SK-N-SH treated with all-trans-retinoic acid at 6 μM for 48 hours (cell line): ENCODE data around the gene USP46.

Source experiments
- OSR1 ChIP-seq: fragments of 250-450 bp; sonication (Bioruptor Pico); IDR thresholded peaks from 2 replicates; pipeline ENCODE4 v1.8.0; 2022; ENCODE audit warnings: moderate library complexity, mild to moderate bottlenecking, inconsistent platforms
- POU6F1 ChIP-seq: fragments of 250-450 bp; sonication (Bioruptor Pico); IDR thresholded peaks from 2 replicates; pipeline ENCODE4 v1.8.0; 2021; ENCODE audit warnings: low read depth, mild to moderate bottlenecking, moderate library complexity, borderline replicate concordance
- TOX ChIP-seq: fragments of 250-450 bp; sonication (Bioruptor Pico); IDR thresholded peaks from 2 replicates; pipeline ENCODE4 v1.8.0; 2021; ENCODE audit warnings: mild to moderate bottlenecking, moderate library complexity, borderline replicate concordance
- ZFP30 ChIP-seq: fragments of 450-650 bp; formaldehyde crosslinking; IDR thresholded peaks from 2 replicates; pipeline ENCODE4 v1.5.0; 2022; ENCODE audit warnings: mild to moderate bottlenecking, moderate library complexity
- ZNF565 ChIP-seq: fragments of 450-650 bp; formaldehyde crosslinking; conservative IDR thresholded peaks from 2 replicates; pipeline ENCODE4 v1.5.0; 2020; ENCODE audit warnings: low read depth, mild to moderate bottlenecking, moderate library complexity
- ZNF70 ChIP-seq: fragments of 450-650 bp; formaldehyde crosslinking; IDR thresholded peaks from 2 replicates; pipeline ENCODE4 v1.5.0; 2020; ENCODE audit warnings: mild to moderate bottlenecking, moderate library complexity

GRCh38 chr4:52670739-52671138 is 11.6 kb upstream of the USP46 start:
- TF ChIP-seq ZNF565 (CRISPR knock-in tag) (no peak), ZFP30 (CRISPR knock-in tag) (no peak), POU6F1 (no peak), TOX (CRISPR knock-in tag) (no peak), OSR1 (no peak), ZNF70 (CRISPR knock-in tag) (no peak)
